Hepatocyte (in vitro differentiated cells): ENCODE results near the gene ANKRD11. TPM values are rescaled to one million over a fixed set of nuclear protein-coding genes. Genes with fewer than 3 reads are reported as not detected.

ENCODE experiments used
- DNase-seq: peaks from one replicate; pipeline ENCODE4 v3.0.0-alpha.2; 2016; ENCODE audit warnings: low spot score
- H2AFZ ChIP-seq: fragments of 200-600 bp; sonication (generic); 2 replicates; pipeline ENCODE4 v1.6.0; 2016; ENCODE audit warnings: antibody characterized with exemption, mild to moderate bottlenecking
- H3K27ac ChIP-seq: fragments of 200-600 bp; sonication (generic); 2 replicates; pipeline ENCODE4 v1.5.1; 2016; ENCODE audit warnings: mild to moderate bottlenecking
- H3K27me3 ChIP-seq: fragments of 200-600 bp; sonication (generic); 2 replicates; pipeline ENCODE4 v1.6.1; 2016
- H3K36me3 ChIP-seq: fragments of 200-600 bp; sonication (generic); replicated peaks from 2 replicates; pipeline ENCODE4 v1.5.1; 2016; ENCODE audit warnings: low read depth; ENCODE audit not compliant: insufficient read depth
- H3K4me1 ChIP-seq: fragments of 200-600 bp; sonication (generic); 2 replicates; pipeline ENCODE4 v1.5.1; 2016; ENCODE audit warnings: mild to moderate bottlenecking, moderate library complexity; ENCODE audit not compliant: insufficient read depth
- H3K4me2 ChIP-seq: fragments of 200-600 bp; sonication (generic); 2 replicates; pipeline ENCODE4 v1.6.0; 2016
- H3K4me3 ChIP-seq: fragments of 200-600 bp; sonication (generic); 2 replicates; pipeline ENCODE4 v1.5.1; 2016; ENCODE audit warnings: mild to moderate bottlenecking
- H3K79me2 ChIP-seq: fragments of 200-600 bp; sonication (generic); 2 replicates; pipeline ENCODE4 v1.6.0; 2017; ENCODE audit warnings: mild to moderate bottlenecking
- H3K9me2 ChIP-seq: fragments of 200-600 bp; sonication (generic); replicated peaks from 2 replicates; pipeline ENCODE4 v1.6.0; 2017; ENCODE audit warnings: mild to moderate bottlenecking; ENCODE audit not compliant: insufficient read depth
- H3K9me3 ChIP-seq: fragments of 200-600 bp; sonication (generic); 2 replicates; pipeline ENCODE4 v1.5.1; 2016; ENCODE audit warnings: low read depth, mild to moderate bottlenecking
- H4K20me1 ChIP-seq: fragments of 200-600 bp; sonication (generic); 2 replicates; pipeline ENCODE4 v1.6.0; 2016; ENCODE audit warnings: mild to moderate bottlenecking; ENCODE audit not compliant: insufficient read depth, poor library complexity, severe bottlenecking
- EZH2 ChIP-seq: fragments of 200-600 bp; sonication (generic); IDR thresholded peaks from 2 replicates; pipeline ENCODE4 v1.6.1; 2016; ENCODE audit warnings: antibody characterized with exemption, mild to moderate bottlenecking, borderline replicate concordance
- EZH2phosphoT487 ChIP-seq: fragments of 200-600 bp; sonication (generic); IDR thresholded peaks from one replicate; pipeline ENCODE4 v1.6.1; 2018; ENCODE audit warnings: antibody characterized with exemption, mild to moderate bottlenecking, low read depth, moderate library complexity; ENCODE audit not compliant: unreplicated experiment, severe bottlenecking
- WGBS: methylation state at CpG from one replicate; pipeline ENCODE4 v1.1.6; 2016; ENCODE audit warnings: low lambda C conversion rate; ENCODE audit errors: missing lambda C conversion rate; 5-methylcytosine and 5-hydroxymethylcytosine counted together
- polyA plus RNA-seq: library from polyadenylated mRNA; unstranded; fragments of >200 nt; fragmentation: Nextera tagmentation; extraction: Ambion mirVana; gene quantifications from 2 replicates; pipeline ENCODE4 v1.2.1, GENCODE V29; 2016
- total RNA-seq: library from RNA; depleted of rRNA; stranded (reverse); fragments of >200 nt; gene quantifications from 2 replicates; pipeline ENCODE4 v1.2.3, GENCODE V29; 2014
- TF ChIP-seq, protein P1 (sequence below): fragments of 200-600 bp; sonication (generic); IDR thresholded peaks from 2 replicates; pipeline ENCODE4 v1.5.1; 2016; ENCODE audit warnings: antibody characterized with exemption, mild to moderate bottlenecking; ENCODE audit not compliant: poor library complexity

ANKRD11 gene
- total and polyA plus RNA-seq, 2 experiments from 2014 or later = 48.7 to 130 TPM

DNA sequence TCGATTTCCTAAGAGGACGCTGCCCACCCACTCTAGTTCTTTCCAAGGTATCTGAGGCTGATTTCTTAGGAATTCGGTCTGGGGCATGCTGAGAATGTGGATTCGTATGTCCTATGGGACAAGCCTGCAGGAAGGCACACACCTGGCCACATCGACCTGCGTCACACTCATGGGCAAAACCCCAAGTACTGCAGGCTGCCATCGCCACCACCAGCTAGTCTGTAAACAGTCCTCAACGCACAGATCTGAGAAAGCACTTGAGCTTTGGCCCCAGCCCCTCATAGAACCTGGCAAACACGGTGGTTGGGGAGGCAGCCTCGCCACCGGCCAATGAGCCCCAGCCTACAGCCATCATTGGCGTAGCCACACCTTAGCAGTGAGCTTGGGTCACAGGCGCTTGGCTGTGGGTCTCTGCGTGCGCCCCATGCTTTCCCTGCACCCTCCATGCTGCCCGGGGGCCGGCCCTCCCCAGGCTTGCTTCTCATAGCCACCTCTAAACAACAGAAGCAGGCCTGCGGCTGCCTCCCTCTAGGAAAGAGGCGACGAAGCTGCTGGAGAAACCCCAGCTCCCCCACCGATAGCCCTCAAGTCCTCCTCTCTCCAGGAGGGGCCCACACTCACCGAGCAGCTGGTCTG lies 197.8 kb downstream of the ANKRD11 start:
- no peak for DNase-seq
- Histone ChIP-seq H2AFZ (no peak overlapping the region), H3K4me3 (no peak overlapping the region), H3K27ac (no peak overlapping the region), H3K79me2 (peaks cover 57% of the 10 kb centered on the region), H3K27me3 (no peaks in the 10 kb centered on the region), H3K36me3 (no peaks in the 10 kb centered on the region), H3K9me2 (no peaks in the 10 kb centered on the region), H3K4me2 (no peak overlapping the region), H3K4me1 (no peaks in the 10 kb centered on the region), H4K20me1 (peaks cover 58% of the 10 kb centered on the region), H3K9me3 (no peaks in the 10 kb centered on the region)
- TF ChIP-seq, protein P1, sequence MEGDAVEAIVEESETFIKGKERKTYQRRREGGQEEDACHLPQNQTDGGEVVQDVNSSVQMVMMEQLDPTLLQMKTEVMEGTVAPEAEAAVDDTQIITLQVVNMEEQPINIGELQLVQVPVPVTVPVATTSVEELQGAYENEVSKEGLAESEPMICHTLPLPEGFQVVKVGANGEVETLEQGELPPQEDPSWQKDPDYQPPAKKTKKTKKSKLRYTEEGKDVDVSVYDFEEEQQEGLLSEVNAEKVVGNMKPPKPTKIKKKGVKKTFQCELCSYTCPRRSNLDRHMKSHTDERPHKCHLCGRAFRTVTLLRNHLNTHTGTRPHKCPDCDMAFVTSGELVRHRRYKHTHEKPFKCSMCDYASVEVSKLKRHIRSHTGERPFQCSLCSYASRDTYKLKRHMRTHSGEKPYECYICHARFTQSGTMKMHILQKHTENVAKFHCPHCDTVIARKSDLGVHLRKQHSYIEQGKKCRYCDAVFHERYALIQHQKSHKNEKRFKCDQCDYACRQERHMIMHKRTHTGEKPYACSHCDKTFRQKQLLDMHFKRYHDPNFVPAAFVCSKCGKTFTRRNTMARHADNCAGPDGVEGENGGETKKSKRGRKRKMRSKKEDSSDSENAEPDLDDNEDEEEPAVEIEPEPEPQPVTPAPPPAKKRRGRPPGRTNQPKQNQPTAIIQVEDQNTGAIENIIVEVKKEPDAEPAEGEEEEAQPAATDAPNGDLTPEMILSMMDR = no peak
- TF ChIP-seq EZH2 (no peak), EZH2phosphoT487 (no peak)
- 81% methylated on average over 22 of the region's 22 CpGs for WGBS

DNA sequence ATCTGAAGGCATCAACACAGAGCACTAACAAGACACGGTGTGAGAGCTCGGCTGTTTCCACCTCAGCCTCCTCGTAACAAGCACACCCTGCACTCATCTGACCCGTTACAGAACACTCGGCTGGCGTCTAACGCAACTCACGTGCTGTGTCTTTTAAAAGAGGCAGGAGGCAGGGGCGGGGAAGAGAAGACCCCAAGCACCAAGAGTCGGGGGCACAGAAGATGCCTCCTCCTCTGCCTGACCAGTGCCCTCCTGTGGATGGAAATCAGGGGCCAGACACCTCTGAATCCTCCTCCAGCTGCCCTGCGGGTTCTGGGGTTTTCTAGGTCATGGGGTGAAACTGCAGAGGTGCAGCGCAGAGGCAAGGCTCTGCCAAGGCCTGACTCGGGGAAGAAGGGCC lies 198.6 kb downstream of the ANKRD11 start:
- H4K20me1 ChIP-seq = peaks cover 52% of the 10 kb centered on the region
- no peaks in the 10 kb centered on the region for H3K9me2 ChIP-seq
- no peak overlapping the region for H3K27ac ChIP-seq

DNA sequence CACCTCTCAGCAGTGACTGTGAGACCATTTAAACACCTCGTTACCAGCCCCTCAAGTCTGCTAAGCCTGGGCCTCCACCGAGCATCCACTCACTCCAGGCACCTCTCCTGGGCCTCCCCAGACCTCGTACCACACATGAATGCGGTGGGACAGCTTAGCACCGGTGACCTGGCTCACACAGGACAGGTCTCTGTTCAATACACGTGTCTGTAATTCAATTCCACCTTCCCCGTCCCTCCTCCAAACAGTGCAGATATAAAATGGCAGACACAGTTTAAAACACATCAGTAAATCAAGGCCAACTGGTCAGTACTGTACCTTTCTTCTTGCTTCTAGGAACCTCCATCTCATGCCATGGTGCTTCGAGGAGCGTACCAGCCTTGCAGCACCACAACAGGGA lies 199.0 kb downstream of the ANKRD11 start:
- Histone ChIP-seq H3K4me1 (no peaks in the 10 kb centered on the region), H3K9me2 (no peaks in the 10 kb centered on the region), H4K20me1 (peaks cover 48% of the 10 kb centered on the region), H3K27me3 (no peaks in the 10 kb centered on the region), H3K4me2 (no peak overlapping the region), H3K27ac (no peak overlapping the region), H3K79me2 (peaks cover 45% of the 10 kb centered on the region), H3K4me3 (no peak overlapping the region), H2AFZ (no peak overlapping the region), H3K36me3 (no peaks in the 10 kb centered on the region), H3K9me3 (no peaks in the 10 kb centered on the region)
- TF ChIP-seq, protein P1 = no peak
- TF ChIP-seq EZH2phosphoT487 (no peak), EZH2 (no peak)
- no peak for DNase-seq
- 58% methylated on average over 9 of the region's 9 CpGs for WGBS

More for the DNA sequence above, 198.6 kb downstream of the ANKRD11 start:
- H3K9me3 ChIP-seq = no peaks in the 10 kb centered on the region
- no peaks in the 10 kb centered on the region for H3K4me1 ChIP-seq
- H3K4me2 ChIP-seq = no peak overlapping the region
- H2AFZ ChIP-seq = no peak overlapping the region
- H3K79me2 ChIP-seq = peaks cover 50% of the 10 kb centered on the region
- WGBS = 90% methylated on average over 13 of the region's 13 CpGs
- H3K27me3 ChIP-seq = no peaks in the 10 kb centered on the region
- TF ChIP-seq EZH2 (no peak), EZH2phosphoT487 (no peak)
- TF ChIP-seq, protein P1 = no peak
- no peaks in the 10 kb centered on the region for H3K36me3 ChIP-seq
- no peak for DNase-seq
- H3K4me3 ChIP-seq = no peak overlapping the region
